ENCODE measurements around the gene EXD3. TPM values are rescaled to one million over a fixed set of nuclear protein-coding genes. Genes with fewer than 3 reads are reported as not detected.
A peak's percentile ranks its signal among the peaks of the same experiment; 100 is the strongest.

Gene EXD3
- total and polyA plus RNA-seq, 2 of the 13 experiments (the other 11 are each of a cell fraction or from before 2014, with no cell fraction given), result 2.7 to 4.8 TPM

- TF ChIP-seq ZBTB25 (CRISPR knock-in tag; IDR thresholded peaks at IDR 0.05) (peak; percentile 96), CBX5 (CRISPR knock-in tag; IDR thresholded peaks at IDR 0.05; ENCODE audit: borderline replicate concordance) (peak; percentile 49; the same call in 1 of the 2 replicates), ZNF180 (CRISPR knock-in tag; IDR thresholded peaks at IDR 0.05; ENCODE audit: borderline replicate concordance, low read depth) (no peak), PCBP2 (optimal IDR thresholded peaks at IDR 0.05; ENCODE audit: low read depth, low read length, poor library complexity, severe bottlenecking) (no peak), FOXP1 (IDR thresholded peaks at IDR 0.05) (no peak), FOXP1 (CRISPR knock-in tag; IDR thresholded peaks at IDR 0.05) (no peak), TP53 (CRISPR knock-in tag; conservative IDR thresholded peaks at IDR 0.05) (0 out of 2 replicates have a peak, but pooled peaks have one; percentile 52), U2AF2 (IDR thresholded peaks at IDR 0.05; ENCODE audit: low read depth, low read length) (no peak), RAD21 (CRISPR knock-in tag; IDR thresholded peaks at IDR 0.05) (peak; percentile 87), ZNF10 (CRISPR knock-in tag; IDR thresholded peaks at IDR 0.05; ENCODE audit: borderline replicate concordance, low read depth) (no peak), DNMT1 (CRISPR knock-in tag; IDR thresholded peaks at IDR 0.05) (no peak), ZHX1 (CRISPR knock-in tag; IDR thresholded peaks at IDR 0.05; ENCODE audit: low read depth) (peak; percentile 36; the same call in 1 of the 2 replicates), MATR3 (CRISPR knock-in tag; IDR thresholded peaks at IDR 0.05) (no peak), ASH2L (IDR thresholded peaks at IDR 0.05; ENCODE audit: insufficient read length, low read depth, low read length) (peak; percentile 63)
- TF ChIP-seq, protein P1, sequence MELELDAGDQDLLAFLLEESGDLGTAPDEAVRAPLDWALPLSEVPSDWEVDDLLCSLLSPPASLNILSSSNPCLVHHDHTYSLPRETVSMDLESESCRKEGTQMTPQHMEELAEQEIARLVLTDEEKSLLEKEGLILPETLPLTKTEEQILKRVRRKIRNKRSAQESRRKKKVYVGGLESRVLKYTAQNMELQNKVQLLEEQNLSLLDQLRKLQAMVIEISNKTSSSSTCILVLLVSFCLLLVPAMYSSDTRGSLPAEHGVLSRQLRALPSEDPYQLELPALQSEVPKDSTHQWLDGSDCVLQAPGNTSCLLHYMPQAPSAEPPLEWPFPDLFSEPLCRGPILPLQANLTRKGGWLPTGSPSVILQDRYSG (CRISPR knock-in tag; IDR thresholded peaks at IDR 0.05), result no peak; the same call in 1 of the 2 replicates
- TF ChIP-seq, protein P2, sequence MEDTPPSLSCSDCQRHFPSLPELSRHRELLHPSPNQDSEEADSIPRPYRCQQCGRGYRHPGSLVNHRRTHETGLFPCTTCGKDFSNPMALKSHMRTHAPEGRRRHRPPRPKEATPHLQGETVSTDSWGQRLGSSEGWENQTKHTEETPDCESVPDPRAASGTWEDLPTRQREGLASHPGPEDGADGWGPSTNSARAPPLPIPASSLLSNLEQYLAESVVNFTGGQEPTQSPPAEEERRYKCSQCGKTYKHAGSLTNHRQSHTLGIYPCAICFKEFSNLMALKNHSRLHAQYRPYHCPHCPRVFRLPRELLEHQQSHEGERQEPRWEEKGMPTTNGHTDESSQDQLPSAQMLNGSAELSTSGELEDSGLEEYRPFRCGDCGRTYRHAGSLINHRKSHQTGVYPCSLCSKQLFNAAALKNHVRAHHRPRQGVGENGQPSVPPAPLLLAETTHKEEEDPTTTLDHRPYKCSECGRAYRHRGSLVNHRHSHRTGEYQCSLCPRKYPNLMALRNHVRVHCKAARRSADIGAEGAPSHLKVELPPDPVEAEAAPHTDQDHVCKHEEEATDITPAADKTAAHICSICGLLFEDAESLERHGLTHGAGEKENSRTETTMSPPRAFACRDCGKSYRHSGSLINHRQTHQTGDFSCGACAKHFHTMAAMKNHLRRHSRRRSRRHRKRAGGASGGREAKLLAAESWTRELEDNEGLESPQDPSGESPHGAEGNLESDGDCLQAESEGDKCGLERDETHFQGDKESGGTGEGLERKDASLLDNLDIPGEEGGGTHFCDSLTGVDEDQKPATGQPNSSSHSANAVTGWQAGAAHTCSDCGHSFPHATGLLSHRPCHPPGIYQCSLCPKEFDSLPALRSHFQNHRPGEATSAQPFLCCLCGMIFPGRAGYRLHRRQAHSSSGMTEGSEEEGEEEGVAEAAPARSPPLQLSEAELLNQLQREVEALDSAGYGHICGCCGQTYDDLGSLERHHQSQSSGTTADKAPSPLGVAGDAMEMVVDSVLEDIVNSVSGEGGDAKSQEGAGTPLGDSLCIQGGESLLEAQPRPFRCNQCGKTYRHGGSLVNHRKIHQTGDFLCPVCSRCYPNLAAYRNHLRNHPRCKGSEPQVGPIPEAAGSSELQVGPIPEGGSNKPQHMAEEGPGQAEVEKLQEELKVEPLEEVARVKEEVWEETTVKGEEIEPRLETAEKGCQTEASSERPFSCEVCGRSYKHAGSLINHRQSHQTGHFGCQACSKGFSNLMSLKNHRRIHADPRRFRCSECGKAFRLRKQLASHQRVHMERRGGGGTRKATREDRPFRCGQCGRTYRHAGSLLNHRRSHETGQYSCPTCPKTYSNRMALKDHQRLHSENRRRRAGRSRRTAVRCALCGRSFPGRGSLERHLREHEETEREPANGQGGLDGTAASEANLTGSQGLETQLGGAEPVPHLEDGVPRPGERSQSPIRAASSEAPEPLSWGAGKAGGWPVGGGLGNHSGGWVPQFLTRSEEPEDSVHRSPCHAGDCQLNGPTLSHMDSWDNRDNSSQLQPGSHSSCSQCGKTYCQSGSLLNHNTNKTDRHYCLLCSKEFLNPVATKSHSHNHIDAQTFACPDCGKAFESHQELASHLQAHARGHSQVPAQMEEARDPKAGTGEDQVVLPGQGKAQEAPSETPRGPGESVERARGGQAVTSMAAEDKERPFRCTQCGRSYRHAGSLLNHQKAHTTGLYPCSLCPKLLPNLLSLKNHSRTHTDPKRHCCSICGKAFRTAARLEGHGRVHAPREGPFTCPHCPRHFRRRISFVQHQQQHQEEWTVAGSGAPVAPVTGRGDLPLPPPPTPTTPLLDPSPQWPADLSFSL (CRISPR knock-in tag; IDR thresholded peaks at IDR 0.05), result no peak
Observed at GRCh38 chr9:137422604-137423513, at the start of gene EXD3, which contains the start of gene NOXA1 (continued).
